Smooth muscle cell of the pulmonary artery (primary cell): ENCODE results near the gene GPX7. TPM values are rescaled to one million over a fixed set of nuclear protein-coding genes. Genes with fewer than 3 reads are reported as not detected.

ENCODE experiments used
- total RNA-seq: library from RNA; depleted of rRNA; stranded (reverse); fragments of >200 nt; gene quantifications from 2 replicates; pipeline ENCODE4 v1.2.3, GENCODE V29; 2014

The GPX7 gene
- total RNA-seq: 13.3 and 14.6 TPM in 2 replicates

GRCh38 chr1:52601991-52602855 lies at the start of gene GPX7:
TSS of gene GPX7 (plus strand) at chr1:52602371. CDS start at chr1:52602410, 39 bp downstream.

GRCh38 chr1:52552505-52553361 lies 49.4 kb upstream of the GPX7 start, which contains the start of gene TUT4:
TSS of gene TUT4 (minus strand) at chr1:52553092. CDS start at chr1:52526280, 26,812 bp downstream.

GRCh38 chr1:52632732-52633290 lies 30.6 kb downstream of the GPX7 start, which contains the start of gene SHISAL2A:
TSS of gene SHISAL2A (plus strand) at chr1:52633168. CDS start at chr1:52633494, 326 bp downstream.

Other genes starting within 250 kb of the GPX7 start
- 29.5 and 39.4 TPM in 2 replicates for gene CC2D1B, start 236.2 kb upstream of the GPX7 start, total RNA-seq
- gene ORC1, start 197.9 kb upstream of the GPX7 start, total RNA-seq: 0.99 and 1.4 TPM in 2 replicates
- gene PRPF38A, start 197.8 kb upstream of the GPX7 start, total RNA-seq: 8.5 and 9.1 TPM in 2 replicates
- gene TUT4, start 49.3 kb upstream of the GPX7 start, total RNA-seq: 27.2 and 29.7 TPM in 2 replicates
- not detected in 2 replicates for gene SHISAL2A, start 30.8 kb downstream of the GPX7 start, total RNA-seq
- gene COA7, start 96.0 kb downstream of the GPX7 start, total RNA-seq: 11.3 and 18.9 TPM in 2 replicates
- 41.9 and 47.8 TPM in 2 replicates for gene ZYG11B, start 124.1 kb downstream of the GPX7 start, total RNA-seq
- gene ZYG11A, start 240.4 kb downstream of the GPX7 start, total RNA-seq: 0.20 and 1.0 TPM in 2 replicates